Esophagus squamous epithelium (tissue), 5 donors: Measurements from ENCODE around the gene OR52W1. TPM values are rescaled to one million over a fixed set of nuclear protein-coding genes. Genes with fewer than 3 reads are reported as not detected.

Experiments used
- DNase-seq: peaks from one replicate; lab custom pipeline; 2025; lab: John Stamatoyannopoulos, UW
- H3K27ac ChIP-seq, 4 donors: fragments of 200-600 bp; sonication (generic); one replicate each; pipeline ENCODE4 v1.5.1; 2016 to 2019; ENCODE audit warnings: mild to moderate bottlenecking in 1 of 4
- H3K27me3 ChIP-seq, 4 donors: fragments of 200-600 bp; sonication (generic); 1 replicate in 3 of 4; 2 replicates in 1 of 4; pipeline versions ENCODE4 v1.5.1 to v1.6.0; 2017 to 2021; ENCODE audit warnings: antibody characterized with exemption in 1 of 4
- H3K36me3 ChIP-seq, 3 donors: fragments of 200-600 bp; sonication (generic); one replicate each; pipeline ENCODE4 v1.5.1; 2016 to 2019
- H3K4me1 ChIP-seq, 3 donors: fragments of 200-600 bp; sonication (generic); one replicate each; pipeline ENCODE4 v1.5.1; 2017 to 2019
- H3K4me3 ChIP-seq, 4 donors: fragments of 200-600 bp; sonication (generic); 1 replicate in 3 of 4; 2 replicates in 1 of 4; pipeline ENCODE4 v1.5.1; 2016 to 2019; ENCODE audit warnings: mild to moderate bottlenecking in 2 of 4, moderate library complexity in 1 of 4
- H3K9me3 ChIP-seq, 3 donors: fragments of 200-600 bp; sonication (generic); one replicate each; pipeline ENCODE4 v1.5.1; 2016 to 2019
- POLR2A ChIP-seq, 4 donors: fragments of 450-650 bp; IDR thresholded peaks; one replicate each; pipeline ENCODE4 v1.6.1; 2017; ENCODE audit warnings: antibody characterized with exemption in 4 of 4, mild to moderate bottlenecking in 4 of 4, moderate library complexity in 3 of 4
- WGBS, 2 donors: methylation state at CpG; one replicate each; pipeline ENCODE4 v1.1.5; 2018; 5-methylcytosine and 5-hydroxymethylcytosine counted together
- intact Hi-C: fragments of 100-400 bp; cut with DNase I; formaldehyde crosslinking; loops from one replicate; pipeline ENCODE4 v1.15.0; 2022
- total RNA-seq, 4 donors: library from RNA; depleted of rRNA; stranded (reverse); fragments of >200 nt; gene quantifications; one replicate each; pipeline ENCODE4 v1.1.0, GENCODE V29; 2016
- TF ChIP-seq, protein P1 (sequence below), 6 experiments: fragments of 450-650 bp in 4 of 6; fragments of 200-600 bp in 2 of 6; sonication (generic) in 2 of 6; IDR thresholded peaks; one replicate each; pipeline ENCODE4 v1.5.1; 2016 to 2019; ENCODE audit warnings: antibody characterized with exemption in 6 of 6, mild to moderate bottlenecking in 4 of 6, moderate library complexity in 4 of 6
- donor health status: DM: yes; HTN: yes; CAD: no.

OR52W1 gene
- total RNA-seq, 4 donors from 2014 or later: not detected

DNA sequence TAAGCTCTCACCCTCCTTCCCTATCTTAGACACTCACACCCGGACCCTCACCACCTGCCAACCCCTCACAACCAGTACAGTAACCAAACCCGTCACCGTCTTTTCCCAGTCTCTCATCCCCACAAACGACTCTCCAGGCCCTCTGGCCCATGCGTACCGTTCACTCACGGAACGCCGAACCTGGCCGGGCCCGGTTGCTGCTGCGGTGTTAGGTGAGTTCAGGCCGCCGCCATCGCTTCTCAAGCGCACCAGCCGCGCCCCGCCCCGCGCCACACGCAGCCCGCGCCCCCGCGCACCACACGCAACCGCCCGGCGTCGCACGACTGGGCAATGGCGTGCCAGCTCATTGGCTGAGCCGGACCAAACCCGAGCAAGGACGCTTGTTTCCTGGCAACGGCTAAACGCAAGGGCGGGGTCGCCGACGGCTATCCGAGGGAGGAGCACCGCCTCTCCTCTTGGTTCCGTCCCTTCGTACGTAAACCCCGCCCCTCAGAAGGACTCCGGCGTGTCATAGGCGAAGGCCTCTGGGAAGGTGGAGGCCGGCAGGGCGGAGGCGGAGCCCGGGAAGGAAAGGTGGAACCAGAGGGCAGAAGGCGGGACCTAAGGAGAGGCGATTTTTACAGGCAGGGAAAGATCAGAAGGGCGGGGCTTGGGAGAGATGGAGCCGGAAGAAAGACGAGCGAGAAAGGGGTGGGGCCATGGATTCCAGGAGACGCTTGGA lies 35.5 kb downstream of the OR52W1 start, which contains the start of gene FHIP1B:
FHIP1B (minus strand) TSS at position 250 of the 721 bp plus-strand sequence. CDS start 10,120 bp downstream, outside the sequence.
- H3K4me3 ChIP-seq: peak within 1 kb of the TSS; percentile 81 to 87 (median 82)
- H3K27me3 ChIP-seq: no peaks in the 10 kb centered on the region
- peak within 1 kb of the TSS; percentile 90 to 94 (median 94) for H3K27ac ChIP-seq
- peak; percentile 98 for DNase-seq
- no peaks in the 10 kb centered on the region for H3K9me3 ChIP-seq
- WGBS, 2 donors: 0 to 2% methylated on average over 26 to 31 of the region's 62 CpGs
- TF ChIP-seq, protein P1, sequence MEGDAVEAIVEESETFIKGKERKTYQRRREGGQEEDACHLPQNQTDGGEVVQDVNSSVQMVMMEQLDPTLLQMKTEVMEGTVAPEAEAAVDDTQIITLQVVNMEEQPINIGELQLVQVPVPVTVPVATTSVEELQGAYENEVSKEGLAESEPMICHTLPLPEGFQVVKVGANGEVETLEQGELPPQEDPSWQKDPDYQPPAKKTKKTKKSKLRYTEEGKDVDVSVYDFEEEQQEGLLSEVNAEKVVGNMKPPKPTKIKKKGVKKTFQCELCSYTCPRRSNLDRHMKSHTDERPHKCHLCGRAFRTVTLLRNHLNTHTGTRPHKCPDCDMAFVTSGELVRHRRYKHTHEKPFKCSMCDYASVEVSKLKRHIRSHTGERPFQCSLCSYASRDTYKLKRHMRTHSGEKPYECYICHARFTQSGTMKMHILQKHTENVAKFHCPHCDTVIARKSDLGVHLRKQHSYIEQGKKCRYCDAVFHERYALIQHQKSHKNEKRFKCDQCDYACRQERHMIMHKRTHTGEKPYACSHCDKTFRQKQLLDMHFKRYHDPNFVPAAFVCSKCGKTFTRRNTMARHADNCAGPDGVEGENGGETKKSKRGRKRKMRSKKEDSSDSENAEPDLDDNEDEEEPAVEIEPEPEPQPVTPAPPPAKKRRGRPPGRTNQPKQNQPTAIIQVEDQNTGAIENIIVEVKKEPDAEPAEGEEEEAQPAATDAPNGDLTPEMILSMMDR (IDR thresholded peaks at IDR 0.05): no peak
- TF ChIP-seq POLR2A (IDR thresholded peaks at IDR 0.05): peak in 3 of 4 donors; percentile 27 to 74 (median 70)
- no peaks in the 10 kb centered on the region for H3K36me3 ChIP-seq
- intact Hi-C loops: no loop called here
- peaks cover 11 to 42% (median 11%) of the 10 kb centered on the region in 3 donors for H3K4me1 ChIP-seq

DNA sequence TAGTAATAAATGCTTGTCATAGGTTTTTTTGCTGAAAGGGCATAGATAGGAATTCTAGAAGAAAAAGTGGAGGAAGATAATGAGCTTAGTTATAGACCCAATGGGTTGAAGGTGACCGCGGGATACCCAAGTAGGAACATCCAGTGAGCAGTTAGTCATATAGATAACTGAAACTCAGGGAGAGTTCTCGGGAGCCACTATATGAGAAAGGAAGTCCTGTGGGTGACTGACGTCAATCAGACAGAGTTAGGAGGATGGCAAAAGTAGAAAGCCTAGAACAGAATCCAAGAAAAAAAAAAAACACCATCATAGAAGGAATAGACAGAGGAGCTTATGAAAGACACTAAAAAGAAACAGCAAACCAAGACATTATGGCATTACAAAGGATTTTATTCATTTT lies 38.2 kb downstream of the OR52W1 start:
- peaks cover 11 to 26% (median 11%) of the 10 kb centered on the region in 3 donors for H3K4me1 ChIP-seq
- DNase-seq: no peak
- no peaks in the 10 kb centered on the region for H3K9me3 ChIP-seq
- no peaks in the 10 kb centered on the region for H3K27me3 ChIP-seq
- H3K4me3 ChIP-seq: no peak overlapping the region
- intact Hi-C loops: no loop called here
- no peak for TF ChIP-seq POLR2A (IDR thresholded peaks at IDR 0.05)
- TF ChIP-seq, protein P1 (IDR thresholded peaks at IDR 0.05): no peak
- H3K27ac ChIP-seq: no peak overlapping the region
- no peaks in the 10 kb centered on the region for H3K36me3 ChIP-seq
- WGBS, 2 donors: 77 to 78% methylated on average over 4 of the region's 4 CpGs

DNA sequence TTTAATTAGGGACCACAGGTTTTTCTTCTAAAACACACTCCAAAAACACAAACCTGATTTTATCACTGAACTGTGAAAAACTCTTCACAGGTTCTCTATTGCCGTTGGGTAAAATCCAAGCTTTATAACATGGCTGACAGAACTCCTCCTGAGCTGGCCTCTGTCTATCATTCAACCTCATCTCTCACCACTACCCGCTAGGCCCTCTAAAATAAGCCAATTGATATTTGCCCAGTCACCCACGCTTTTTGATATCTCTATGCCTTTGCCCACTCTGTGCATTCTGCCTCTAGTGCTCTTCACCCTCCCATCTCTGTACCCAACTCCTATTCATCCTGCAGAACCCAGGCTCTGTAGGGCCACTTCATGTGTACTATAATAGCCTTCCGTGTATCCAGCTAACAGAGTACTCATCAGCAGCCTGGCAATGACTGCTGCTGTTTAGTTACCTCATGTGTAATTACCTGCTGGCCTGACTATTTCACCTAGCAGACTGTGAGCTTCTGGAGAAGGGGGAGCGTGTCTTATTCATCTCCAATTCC lies 38.8 kb downstream of the OR52W1 start:
- Histone ChIP-seq H3K4me3 (no peak overlapping the region), H3K36me3 (no peaks in the 10 kb centered on the region), H3K9me3 (no peaks in the 10 kb centered on the region), H3K4me1 (peaks cover 11 to 22% (median 11%) of the 10 kb centered on the region in 3 donors), H3K27ac (no peak overlapping the region), H3K27me3 (no peaks in the 10 kb centered on the region)
- no peak for DNase-seq
- WGBS, 2 donors: 85 to 93% methylated on average over 5 of the region's 5 CpGs
- no peak for TF ChIP-seq POLR2A (IDR thresholded peaks at IDR 0.05)
- TF ChIP-seq, protein P1 (IDR thresholded peaks at IDR 0.05): no peak
- intact Hi-C loops: no loop called here

DNA sequence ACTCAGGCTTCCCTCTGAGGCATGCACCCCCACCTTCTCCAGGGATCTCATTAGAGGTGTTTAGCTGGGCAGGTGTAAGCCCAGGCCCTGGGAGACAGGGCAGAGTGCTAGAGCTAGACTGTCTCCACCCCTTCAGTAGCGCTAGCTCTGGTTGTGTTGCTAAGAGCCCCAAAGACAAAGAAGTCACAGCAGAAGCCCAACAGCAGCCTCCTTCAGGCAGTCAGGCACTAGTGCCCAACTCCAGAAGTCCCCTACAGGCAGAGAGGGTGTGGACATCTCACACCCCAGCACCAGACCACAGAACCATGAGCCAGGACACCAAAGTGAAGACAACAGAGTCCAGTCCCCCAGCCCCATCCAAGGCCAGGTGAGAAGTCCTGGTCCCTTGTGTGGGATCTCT lies 39.9 kb downstream of the OR52W1 start, which contains the start of gene CNGA4:
CNGA4 (plus strand) TSS at position 188 of the 400 bp plus-strand sequence; CDS start at position 306, 118 bp downstream.
- no peaks in the 10 kb centered on the region for H3K27me3 ChIP-seq
- 100% methylated on average over 1 of the region's 1 CpG; no CpG with 5 or more reads in 1 of the 2 donors for WGBS, 2 donors
- H3K4me3 ChIP-seq: no peak within 1 kb of the TSS
- no peaks in the 10 kb centered on the region for H3K36me3 ChIP-seq
- no peak for DNase-seq
- no peak within 1 kb of the TSS for H3K27ac ChIP-seq
- H3K4me1 ChIP-seq: peaks cover 1 to 11% (median 2%) of the 10 kb centered on the region in 3 donors
- TF ChIP-seq POLR2A (IDR thresholded peaks at IDR 0.05): no peak
- TF ChIP-seq, protein P1 (IDR thresholded peaks at IDR 0.05): no peak
- intact Hi-C loops: no loop called here
- no peaks in the 10 kb centered on the region for H3K9me3 ChIP-seq

DNA sequence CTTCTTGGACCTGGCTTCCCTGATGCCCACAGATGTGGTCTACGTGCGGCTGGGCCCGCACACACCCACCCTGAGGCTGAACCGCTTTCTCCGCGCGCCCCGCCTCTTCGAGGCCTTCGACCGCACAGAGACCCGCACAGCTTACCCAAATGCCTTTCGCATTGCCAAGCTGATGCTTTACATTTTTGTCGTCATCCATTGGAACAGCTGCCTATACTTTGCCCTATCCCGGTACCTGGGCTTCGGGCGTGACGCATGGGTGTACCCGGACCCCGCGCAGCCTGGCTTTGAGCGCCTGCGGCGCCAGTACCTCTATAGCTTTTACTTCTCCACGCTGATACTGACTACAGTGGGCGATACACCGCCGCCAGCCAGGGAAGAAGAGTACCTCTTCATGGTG lies 41.1 kb downstream of the OR52W1 start:
- Histone ChIP-seq H3K9me3 (no peaks in the 10 kb centered on the region), H3K4me3 (no peak overlapping the region), H3K27ac (no peak overlapping the region), H3K36me3 (no peaks in the 10 kb centered on the region), H3K27me3 (no peaks in the 10 kb centered on the region), H3K4me1 (peaks cover 0 to 8% (median 0%) of the 10 kb centered on the region in 3 donors)
- no peak for DNase-seq
- WGBS, 2 donors: 93 to 95% methylated on average over 21 to 28 of the region's 28 CpGs
- TF ChIP-seq, protein P1 (IDR thresholded peaks at IDR 0.05): no peak
- TF ChIP-seq POLR2A (IDR thresholded peaks at IDR 0.05): no peak
- intact Hi-C loops: no loop called here
